Loucy (cell line): ENCODE results near the gene SKIC3.

Source experiments
- H2AFZ ChIP-seq: fragments of 200-600 bp; sonication (generic); 2 replicates; pipeline ENCODE4 v1.6.0; 2016; ENCODE audit warnings: antibody characterized with exemption, mild to moderate bottlenecking, low read length, moderate library complexity
- H3F3A ChIP-seq: fragments of 200-600 bp; 2 replicates; pipeline ENCODE4 v1.6.0; 2016; ENCODE audit warnings: antibody characterized with exemption, low read depth, mild to moderate bottlenecking
- H3K27me3 ChIP-seq: fragments of 200-600 bp; sonication (generic); 2 replicates; pipeline ENCODE4 v1.6.1; 2014; ENCODE audit warnings: low read length, mild to moderate bottlenecking; ENCODE audit not compliant: insufficient read depth, poor library complexity, severe bottlenecking
- H3K36me3 ChIP-seq: fragments of 200-600 bp; sonication (generic); 2 replicates; pipeline ENCODE4 v1.6.1; 2016; ENCODE audit warnings: low read length; ENCODE audit not compliant: insufficient read depth
- H3K4me1 ChIP-seq: fragments of 200-600 bp; sonication (generic); 2 replicates; pipeline ENCODE4 v1.5.1; 2014; ENCODE audit warnings: low read length, mild to moderate bottlenecking; ENCODE audit not compliant: insufficient read depth, poor library complexity, severe bottlenecking
- H3K4me2 ChIP-seq: fragments of 200-600 bp; sonication (generic); 2 replicates; pipeline ENCODE4 v1.6.0; 2014; ENCODE audit warnings: antibody characterized with exemption, low read length, low read depth, mild to moderate bottlenecking; ENCODE audit not compliant: poor library complexity, severe bottlenecking
- H3K4me3 ChIP-seq: fragments of 200-600 bp; sonication (generic); 2 replicates; pipeline ENCODE4 v1.5.1; 2014; ENCODE audit warnings: low read length, mild to moderate bottlenecking, mixed read lengths; ENCODE audit not compliant: poor library complexity, severe bottlenecking
- H3K79me2 ChIP-seq: fragments of 200-600 bp; sonication (generic); 2 replicates; pipeline ENCODE4 v1.6.1; 2014; ENCODE audit warnings: low read length; ENCODE audit not compliant: insufficient read depth
- H3K9ac ChIP-seq: fragments of 200-600 bp; sonication (generic); 2 replicates; pipeline ENCODE4 v1.6.0; 2014; ENCODE audit warnings: mild to moderate bottlenecking, low read depth, low read length, moderate library complexity; ENCODE audit not compliant: poor library complexity, severe bottlenecking
- H3K9me2 ChIP-seq: fragments of 200-600 bp; sonication (generic); replicated peaks from 2 replicates; pipeline ENCODE4 v1.6.1; 2016; ENCODE audit warnings: low read depth, low read length, mixed read lengths
- H3K9me3 ChIP-seq: fragments of 200-600 bp; sonication (generic); 2 replicates; pipeline ENCODE4 v1.6.1; 2014; ENCODE audit warnings: mild to moderate bottlenecking, antibody characterized with exemption, low read length, low read depth; ENCODE audit not compliant: insufficient read depth
- H4K20me1 ChIP-seq: fragments of 200-600 bp; sonication (generic); 2 replicates; pipeline ENCODE4 v1.6.0; 2014; ENCODE audit warnings: antibody characterized with exemption, low read length, mild to moderate bottlenecking; ENCODE audit not compliant: insufficient read depth, poor library complexity, severe bottlenecking
- EZH2phosphoT487 ChIP-seq: fragments of 200-600 bp; IDR thresholded peaks from 2 replicates; pipeline ENCODE4 v1.6.1; 2018; ENCODE audit warnings: antibody characterized with exemption, mild to moderate bottlenecking, moderate library complexity, borderline replicate concordance
- TF ChIP-seq, protein P1 (sequence below): fragments of 200-600 bp; sonication (generic); conservative IDR thresholded peaks from 2 replicates; pipeline ENCODE4 v1.5.1; 2014; ENCODE audit warnings: mild to moderate bottlenecking, antibody characterized with exemption, low read length

The SKIC3 gene

GRCh38 chr5:95562282-95562681, 7.5 kb upstream of the SKIC3 start:
- H3K4me1 ChIP-seq: peaks cover 15% of the 10 kb centered on the region
- no peaks in the 10 kb centered on the region for H3F3A ChIP-seq
- no peak overlapping the region for H3K4me3 ChIP-seq
- H3K79me2 ChIP-seq: peaks cover 4% of the 10 kb centered on the region; the same call in 1 of the 2 replicates
- TF ChIP-seq, protein P1, sequence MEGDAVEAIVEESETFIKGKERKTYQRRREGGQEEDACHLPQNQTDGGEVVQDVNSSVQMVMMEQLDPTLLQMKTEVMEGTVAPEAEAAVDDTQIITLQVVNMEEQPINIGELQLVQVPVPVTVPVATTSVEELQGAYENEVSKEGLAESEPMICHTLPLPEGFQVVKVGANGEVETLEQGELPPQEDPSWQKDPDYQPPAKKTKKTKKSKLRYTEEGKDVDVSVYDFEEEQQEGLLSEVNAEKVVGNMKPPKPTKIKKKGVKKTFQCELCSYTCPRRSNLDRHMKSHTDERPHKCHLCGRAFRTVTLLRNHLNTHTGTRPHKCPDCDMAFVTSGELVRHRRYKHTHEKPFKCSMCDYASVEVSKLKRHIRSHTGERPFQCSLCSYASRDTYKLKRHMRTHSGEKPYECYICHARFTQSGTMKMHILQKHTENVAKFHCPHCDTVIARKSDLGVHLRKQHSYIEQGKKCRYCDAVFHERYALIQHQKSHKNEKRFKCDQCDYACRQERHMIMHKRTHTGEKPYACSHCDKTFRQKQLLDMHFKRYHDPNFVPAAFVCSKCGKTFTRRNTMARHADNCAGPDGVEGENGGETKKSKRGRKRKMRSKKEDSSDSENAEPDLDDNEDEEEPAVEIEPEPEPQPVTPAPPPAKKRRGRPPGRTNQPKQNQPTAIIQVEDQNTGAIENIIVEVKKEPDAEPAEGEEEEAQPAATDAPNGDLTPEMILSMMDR: no peak
- no peak for TF ChIP-seq EZH2phosphoT487
- H3K9ac ChIP-seq: no peak overlapping the region
- H4K20me1 ChIP-seq: peaks cover 4% of the 10 kb centered on the region
- no peaks in the 10 kb centered on the region for H3K27me3 ChIP-seq
- 0 out of 2 replicates have a peak, but pooled peaks cover 4% of the 10 kb centered on the region for H3K9me2 ChIP-seq
- H2AFZ ChIP-seq: no peak overlapping the region
- 0 out of 2 replicates have a peak, but pooled peaks cover 7% of the 10 kb centered on the region for H3K36me3 ChIP-seq
- H3K9me3 ChIP-seq: no peaks in the 10 kb centered on the region
- no peak overlapping the region for H3K4me2 ChIP-seq

DNA sequence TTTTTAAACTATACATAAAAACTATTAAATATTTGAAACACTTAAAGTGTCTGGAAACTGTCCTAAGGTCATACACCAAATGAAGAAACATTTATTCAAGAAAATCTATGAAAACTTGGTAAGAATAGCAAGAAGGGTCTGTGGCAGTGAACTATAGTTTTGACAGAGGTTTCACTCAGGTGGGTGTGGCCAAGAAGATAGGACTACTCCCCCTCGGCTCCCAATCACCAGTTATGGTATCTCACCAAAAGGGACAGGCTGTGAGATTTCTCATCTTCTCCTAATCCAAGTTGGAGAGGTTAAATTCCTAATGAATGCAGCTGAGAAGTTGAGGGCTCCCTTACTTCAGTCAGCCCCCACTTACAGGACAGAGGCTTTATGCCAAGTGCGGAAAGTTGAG, 3.1 kb upstream of the SKIC3 start:
- H3K79me2 ChIP-seq: peaks cover 35% of the 10 kb centered on the region
- H3K27me3 ChIP-seq: no peaks in the 10 kb centered on the region
- TF ChIP-seq, protein P1: no peak
- TF ChIP-seq EZH2phosphoT487: no peak
- H4K20me1 ChIP-seq: peaks cover 10% of the 10 kb centered on the region
- no peak overlapping the region for H3K4me3 ChIP-seq
- H3K9me2 ChIP-seq: no peaks in the 10 kb centered on the region
- H3K9ac ChIP-seq: no peak overlapping the region
- H3K4me1 ChIP-seq: peaks cover 36% of the 10 kb centered on the region
- no peaks in the 10 kb centered on the region for H3K9me3 ChIP-seq
- no peaks in the 10 kb centered on the region for H3K36me3 ChIP-seq
- no peaks in the 10 kb centered on the region for H3F3A ChIP-seq
- H3K4me2 ChIP-seq: peak overlapping the region; percentile 30
- no peak overlapping the region for H2AFZ ChIP-seq

DNA sequence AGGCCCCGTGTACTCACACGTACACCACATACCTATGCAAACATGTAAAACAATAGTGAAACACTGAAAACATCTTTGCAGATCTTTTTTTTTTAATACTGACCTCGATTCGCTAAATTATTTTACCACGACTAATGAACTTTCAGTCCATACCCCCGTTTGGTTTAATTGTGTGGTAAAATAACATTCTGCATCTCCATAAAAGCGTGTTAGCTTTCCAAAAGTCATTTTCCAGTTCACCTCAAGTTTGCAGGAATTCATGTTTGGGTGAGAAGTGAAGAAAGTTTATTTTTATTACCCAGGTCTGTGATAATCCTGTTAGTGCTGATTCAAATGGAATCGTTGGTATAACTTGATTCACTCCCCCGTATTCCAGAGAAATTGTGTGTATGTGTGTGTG, 776 bp upstream of the SKIC3 start:
- H3K36me3 ChIP-seq: no peaks in the 10 kb centered on the region
- H3K4me3 ChIP-seq: peak overlapping the region; percentile 94
- H3K4me1 ChIP-seq: peaks cover 45% of the 10 kb centered on the region
- H3K9me2 ChIP-seq: no peaks in the 10 kb centered on the region
- H3K27me3 ChIP-seq: no peaks in the 10 kb centered on the region
- no peak for TF ChIP-seq EZH2phosphoT487
- TF ChIP-seq, protein P1: no peak
- peak overlapping the region; percentile 93 for H3K4me2 ChIP-seq
- peaks cover 52% of the 10 kb centered on the region for H3K79me2 ChIP-seq
- peak overlapping the region; percentile 97 for H2AFZ ChIP-seq
- no peaks in the 10 kb centered on the region for H3K9me3 ChIP-seq
- H4K20me1 ChIP-seq: peaks cover 10% of the 10 kb centered on the region
- H3K9ac ChIP-seq: peak overlapping the region; percentile 76
- H3F3A ChIP-seq: no peaks in the 10 kb centered on the region
